ENCODE data around the gene PAIP2B. TPM values are rescaled to one million over a fixed set of nuclear protein-coding genes. Genes with fewer than 3 reads are reported as not detected.
A peak's percentile ranks its signal among the peaks of the same experiment; 100 is the strongest.
"Not testable (repeated sequence)": the region's sequence is repeated elsewhere in the genome, so short reads cannot be mapped to it uniquely, and the experiment has no call there.

The PAIP2B gene
- total RNA-seq, 2 experiments from 2014 or later = 2.3 to 3.0 TPM

GRCh38 chr2:71244302-71244660 is 17.4 kb upstream of the PAIP2B start:
- ATAC-seq (no peak), DNase-seq (no peak)
- H3K4me3 Mint-ChIP-seq = no peak overlapping the region
- intact Hi-C loops (cut with DNase I, micrococcal nuclease) = no loop called here
- no peak overlapping the region for H3K27ac Mint-ChIP-seq
- peaks cover 2% of the 10 kb centered on the region for H3K9me3 Mint-ChIP-seq (ENCODE audit: low read depth)
- H3K36me3 Mint-ChIP-seq (ENCODE audit: low read depth) = no peaks in the 10 kb centered on the region
- ChIA-PET CTCF (interaction anchor here (1.1 to 1.4 kb wide), 3 partner anchors 24 to 87 kb away, joined by 3 read pairs; partner anchors contain the start of gene ZNF638), POLR2A (no interaction called here)
- H3K4me1 Mint-ChIP-seq = no peaks in the 10 kb centered on the region
- H3K27me3 Mint-ChIP-seq = peaks cover 10% of the 10 kb centered on the region

DNA sequence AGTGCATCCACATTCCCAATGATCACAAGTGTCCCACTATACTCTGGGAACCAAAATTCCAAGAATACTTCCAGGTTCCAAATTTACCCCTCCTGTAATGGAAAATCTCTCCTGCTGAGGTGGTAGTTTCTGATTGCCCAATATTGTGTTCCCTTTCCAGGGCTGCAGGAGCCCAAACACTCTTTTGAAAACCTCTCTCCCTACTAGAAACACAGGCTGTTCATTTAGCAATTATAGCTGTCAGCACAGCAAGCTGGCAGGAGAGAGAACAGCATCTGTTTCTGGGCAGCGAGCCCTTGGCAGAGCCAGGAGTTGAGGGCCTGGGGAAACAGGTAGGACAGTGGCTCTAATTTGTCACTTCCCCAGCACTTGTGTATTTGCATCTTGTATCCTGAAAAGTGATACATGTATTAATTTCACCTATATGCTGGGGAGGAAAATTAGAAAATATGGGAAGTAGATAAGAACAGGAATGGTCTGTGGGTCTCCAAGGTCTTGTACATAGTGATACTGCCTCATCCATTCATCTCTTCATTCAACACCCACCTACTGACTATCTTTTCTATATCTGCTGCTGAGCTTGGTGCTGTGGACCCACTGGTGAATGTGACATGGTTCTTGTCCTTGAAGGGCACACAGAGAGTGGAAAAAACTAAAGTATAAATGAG is 16.9 kb upstream of the PAIP2B start:
- Mint-ChIP-seq H3K27ac (no peak overlapping the region), H3K4me1 (no peaks in the 10 kb centered on the region), H3K36me3 (ENCODE audit: low read depth) (no peaks in the 10 kb centered on the region), H3K27me3 (peaks cover 10% of the 10 kb centered on the region), H3K4me3 (no peak overlapping the region), H3K9me3 (ENCODE audit: low read depth) (peaks cover 2% of the 10 kb centered on the region)
- ATAC-seq (no peak), DNase-seq (no peak)
- intact Hi-C loops (cut with DNase I, micrococcal nuclease) = no loop called here
- ChIA-PET POLR2A (no interaction called here), CTCF (interaction anchor here (1.1 to 1.4 kb wide), 2 partner anchors 56 to 88 kb away, joined by 3 read pairs; partner anchors contain the start of gene ZNF638)

GRCh38 chr2:71240794-71241193 is 13.9 kb upstream of the PAIP2B start:
- Mint-ChIP-seq H3K27ac (no peak overlapping the region), H3K27me3 (peaks cover 7% of the 10 kb centered on the region), H3K4me1 (no peaks in the 10 kb centered on the region), H3K36me3 (ENCODE audit: low read depth) (no peaks in the 10 kb centered on the region), H3K4me3 (no peak overlapping the region), H3K9me3 (ENCODE audit: low read depth) (no peaks in the 10 kb centered on the region)
- POLR2A ChIA-PET = no interaction called here
- intact Hi-C loops (cut with DNase I, micrococcal nuclease) = no loop called here
- DNase-seq (no peak), ATAC-seq (no peak)
- CTCF ChIA-PET = interaction anchor here (0.7 kb wide), 1 partner anchor 267 kb away, joined by 5 read pairs; no protein-coding TSS in a partner anchor

DNA sequence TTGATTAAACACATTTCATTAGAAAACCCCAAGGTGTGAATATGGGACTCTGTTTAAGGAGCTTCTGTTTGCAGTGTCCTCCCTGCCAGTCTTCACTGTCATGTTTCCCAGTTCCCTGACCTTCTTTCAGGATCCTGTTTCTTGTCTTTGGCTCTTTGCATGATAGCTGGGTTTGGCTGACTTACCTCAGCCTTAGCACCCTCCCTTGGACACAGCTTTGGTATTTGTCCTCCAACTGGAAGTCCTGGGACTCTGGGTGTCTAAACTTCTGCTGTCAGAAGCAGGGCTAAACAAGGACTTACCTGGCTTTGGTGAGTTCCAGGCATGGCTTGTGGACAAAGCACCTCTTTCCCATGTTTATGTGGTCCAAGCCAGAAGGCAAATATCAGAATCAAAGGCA is 11.2 kb upstream of the PAIP2B start:
- ATAC-seq (no peak), DNase-seq (no peak)
- Mint-ChIP-seq H3K27me3 (peaks cover 7% of the 10 kb centered on the region), H3K27ac (no peak overlapping the region), H3K36me3 (ENCODE audit: low read depth) (no peaks in the 10 kb centered on the region), H3K4me1 (no peaks in the 10 kb centered on the region), H3K9me3 (ENCODE audit: low read depth) (no peaks in the 10 kb centered on the region), H3K4me3 (no peak overlapping the region)
- CTCF ChIA-PET = interaction anchor here (1.2 kb wide), 1 partner anchor 19 kb away, joined by 3 read pairs; no protein-coding TSS in a partner anchor
- intact Hi-C loops (cut with DNase I, micrococcal nuclease) = no loop called here
- POLR2A ChIA-PET = interaction anchor here (0.6 kb wide), 1 partner anchor 128 kb away, joined by 7 read pairs; no protein-coding TSS in a partner anchor

GRCh38 chr2:71235930-71236587 is 9.2 kb upstream of the PAIP2B start:
- peaks cover 11% of the 10 kb centered on the region for H3K27me3 Mint-ChIP-seq
- H3K4me3 Mint-ChIP-seq = no peak overlapping the region
- H3K4me1 Mint-ChIP-seq = no peaks in the 10 kb centered on the region
- POLR2A ChIA-PET = interaction anchor here (0.6 kb wide), 1 partner anchor 9 kb away, joined by 3 read pairs; the partner anchor contains the start of gene PAIP2B
- intact Hi-C loops (cut with DNase I, micrococcal nuclease) = no loop called here
- ATAC-seq (no peak), DNase-seq (no peak)
- CTCF ChIA-PET = interaction anchor here (0.7 to 1.1 kb wide), 2 partner anchors 41 to 204 kb away, joined by 3 read pairs; no protein-coding TSS in a partner anchor
- H3K9me3 Mint-ChIP-seq (ENCODE audit: low read depth) = peaks cover 4% of the 10 kb centered on the region
- H3K27ac Mint-ChIP-seq = no peak overlapping the region
- peaks cover 2% of the 10 kb centered on the region for H3K36me3 Mint-ChIP-seq (ENCODE audit: low read depth)

DNA sequence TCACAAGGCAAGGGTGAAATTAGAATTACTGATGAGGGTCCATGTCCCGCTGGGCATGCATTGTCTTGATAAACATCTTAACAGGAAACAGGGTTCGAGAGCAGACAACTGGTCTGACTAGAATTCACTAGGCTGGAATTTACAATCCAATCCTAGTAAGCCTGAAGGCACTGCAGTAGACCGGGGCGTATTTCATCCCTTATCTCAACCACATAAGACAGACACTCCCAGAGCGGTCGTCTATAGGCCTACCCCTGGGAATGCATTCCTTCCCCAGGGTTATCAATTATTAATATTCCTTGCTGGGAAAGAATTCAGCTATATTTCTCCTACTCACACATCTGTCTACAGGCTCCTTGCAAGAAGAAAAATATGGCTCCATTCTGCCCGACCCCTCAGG is 6.2 kb upstream of the PAIP2B start:
- H3K4me1 Mint-ChIP-seq; intact Hi-C loops (cut with DNase I, micrococcal nuclease); H3K9me3 Mint-ChIP-seq (ENCODE audit: low read depth); H3K27ac Mint-ChIP-seq; CTCF ChIA-PET; POLR2A ChIA-PET; H3K4me3 Mint-ChIP-seq; H3K36me3 Mint-ChIP-seq (ENCODE audit: low read depth); ATAC-seq; DNase-seq: not testable (repeated sequence)
- H3K27me3 Mint-ChIP-seq = peaks cover 10% of the 10 kb centered on the region

DNA sequence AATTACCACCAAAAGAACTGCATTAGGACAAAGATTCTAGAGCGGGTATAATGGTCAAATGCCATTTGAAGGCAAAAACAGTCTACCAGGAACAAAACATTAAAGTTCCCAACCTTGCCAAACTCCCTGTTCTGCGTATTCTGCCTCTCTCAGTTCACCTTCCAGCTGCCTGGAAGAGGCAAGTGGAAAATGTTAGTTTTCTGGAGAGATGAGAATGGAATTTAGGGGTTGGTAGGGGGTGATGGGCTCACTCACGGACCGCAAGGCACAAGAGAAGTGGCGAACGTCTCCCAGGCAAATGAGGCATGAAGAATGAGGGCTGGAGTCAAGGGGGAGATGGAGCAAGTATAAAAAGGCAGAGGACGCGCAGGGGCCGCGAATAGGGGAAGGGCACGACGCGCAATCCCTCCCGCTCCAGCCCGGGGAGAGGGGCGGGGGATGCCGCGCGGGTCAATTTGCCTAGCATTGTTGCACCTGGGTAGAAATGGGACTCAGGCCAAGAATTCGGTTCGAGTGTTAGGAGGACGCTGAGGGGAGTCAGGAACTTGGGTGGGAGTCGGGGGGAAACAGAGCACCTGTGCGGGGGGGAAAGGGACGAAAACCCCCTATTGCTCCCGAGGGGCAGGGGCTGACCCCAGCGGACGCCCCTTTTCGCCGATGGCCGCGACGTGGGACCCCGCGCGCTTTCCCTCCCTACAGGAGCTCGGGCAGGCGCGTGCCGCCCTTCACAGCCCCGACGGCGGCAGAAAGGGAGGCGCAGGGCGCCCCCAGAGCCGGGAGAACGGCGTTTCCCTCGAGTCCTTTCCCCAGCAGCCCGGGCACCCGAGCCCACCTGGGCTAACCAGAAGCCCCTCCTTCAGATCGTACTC is 573 bp downstream of the PAIP2B start:
- ATAC-seq = peak; percentile 13
- ChIA-PET CTCF (interaction anchor here (1.2 to 1.5 kb wide), 3 partner anchors 13 to 225 kb away, joined by 4 to 7 read pairs (median 4); no protein-coding TSS in a partner anchor), POLR2A (interaction anchor here (0.6 to 1.5 kb wide), 4 partner anchors 10 to 453 kb away, joined by 3 to 6 read pairs (median 3); no protein-coding TSS in a partner anchor)
- H3K4me3 Mint-ChIP-seq = peak overlapping the region; percentile 94
- no peaks in the 10 kb centered on the region for H3K9me3 Mint-ChIP-seq (ENCODE audit: low read depth)
- peaks cover 15% of the 10 kb centered on the region for H3K4me1 Mint-ChIP-seq
- H3K27me3 Mint-ChIP-seq = peaks cover 5% of the 10 kb centered on the region
- intact Hi-C loops (cut with DNase I, micrococcal nuclease) = loop anchor here (2.0 to 10.0 kb wide), 3 partner anchors 96 to 1844 kb away; partner anchors contain the start of genes MCEE (in 1 of the 2), MPHOSPH10 (in 1 of the 2), SFXN5 (in 1 of the 2) and SNRPG (in 1 of the 2)
- H3K27ac Mint-ChIP-seq = peak overlapping the region; percentile 85
- no peaks in the 10 kb centered on the region for H3K36me3 Mint-ChIP-seq (ENCODE audit: low read depth)
- DNase-seq = peak; percentile 52

- Mint-ChIP-seq H3K9me3 (ENCODE audit: low read depth) (no peaks in the 10 kb centered on the region), H3K4me3 (no peak overlapping the region), H3K4me1 (peaks cover 15% of the 10 kb centered on the region), H3K27ac (no peak overlapping the region), H3K36me3 (ENCODE audit: low read depth) (no peaks in the 10 kb centered on the region), H3K27me3 (no peaks in the 10 kb centered on the region)
- CTCF ChIA-PET = interaction anchor here (1.0 kb wide), 1 partner anchor 53 kb away, joined by 3 read pairs; no protein-coding TSS in a partner anchor
- no peak for DNase-seq
- no peak for ATAC-seq
- POLR2A ChIA-PET = no interaction called here
- intact Hi-C loops (cut with DNase I, micrococcal nuclease) = loop anchor here in 1 of 2 experiments (10.0 kb wide), 1 partner anchor 930 kb away; the partner anchor contains the start of gene SNRPG
These were observed 2.0 kb downstream of the PAIP2B start for GRCh38 chr2:71224935-71225334.

GRCh38 chr2:71224457-71224856 is 2.4 kb downstream of the PAIP2B start:
- intact Hi-C loops (cut with DNase I, micrococcal nuclease) = loop anchor here in 1 of 2 experiments (10.0 kb wide), 1 partner anchor 930 kb away; the partner anchor contains the start of gene SNRPG
- H3K27ac Mint-ChIP-seq = no peak overlapping the region
- POLR2A ChIA-PET = no interaction called here
- H3K36me3 Mint-ChIP-seq (ENCODE audit: low read depth) = no peaks in the 10 kb centered on the region
- CTCF ChIA-PET = interaction anchor here (0.9 to 1.0 kb wide), 3 partner anchors 54 to 220 kb away, joined by 3 to 4 read pairs (median 3); no protein-coding TSS in a partner anchor
- no peaks in the 10 kb centered on the region for H3K27me3 Mint-ChIP-seq
- no peak for ATAC-seq
- peaks cover 15% of the 10 kb centered on the region for H3K4me1 Mint-ChIP-seq
- DNase-seq = no peak
- H3K9me3 Mint-ChIP-seq (ENCODE audit: low read depth) = no peaks in the 10 kb centered on the region
- H3K4me3 Mint-ChIP-seq = no peak overlapping the region

- Mint-ChIP-seq H3K27ac (no peak overlapping the region), H3K4me1 (peaks cover 15% of the 10 kb centered on the region), H3K9me3 (ENCODE audit: low read depth) (no peaks in the 10 kb centered on the region), H3K4me3 (no peak overlapping the region), H3K27me3 (no peaks in the 10 kb centered on the region), H3K36me3 (ENCODE audit: low read depth) (no peaks in the 10 kb centered on the region)
- DNase-seq (peak; percentile 23), ATAC-seq (no peak)
- CTCF ChIA-PET = interaction anchor here (0.6 to 1.0 kb wide), 4 partner anchors 72 to 221 kb away, joined by 3 to 4 read pairs (median 4); no protein-coding TSS in a partner anchor
- intact Hi-C loops (cut with DNase I, micrococcal nuclease) = loop anchor here in 1 of 2 experiments (10.0 kb wide), 1 partner anchor 929 kb away; the partner anchor contains the start of gene SNRPG
- POLR2A ChIA-PET = no interaction called here
These were observed 3.1 kb downstream of the PAIP2B start for GRCh38 chr2:71223767-71224333.

Measured in activated CD4-positive, alpha-beta T cell treated with anti-CD3 and anti-CD28 coated beads for 36 hours (primary cell).